Ecto neural progenitor cell (in vitro differentiated cells): ENCODE results near the gene TRMT10C.
"Not testable (repeated sequence)": the region's sequence is repeated elsewhere in the genome, so short reads cannot be mapped to it uniquely, and the experiment has no call there.

Experiments used
- DNase-seq: peaks from one replicate; pipeline ENCODE4 v3.0.0-alpha.2; 2018; ENCODE audit warnings: low spot score

Gene TRMT10C

DNA sequence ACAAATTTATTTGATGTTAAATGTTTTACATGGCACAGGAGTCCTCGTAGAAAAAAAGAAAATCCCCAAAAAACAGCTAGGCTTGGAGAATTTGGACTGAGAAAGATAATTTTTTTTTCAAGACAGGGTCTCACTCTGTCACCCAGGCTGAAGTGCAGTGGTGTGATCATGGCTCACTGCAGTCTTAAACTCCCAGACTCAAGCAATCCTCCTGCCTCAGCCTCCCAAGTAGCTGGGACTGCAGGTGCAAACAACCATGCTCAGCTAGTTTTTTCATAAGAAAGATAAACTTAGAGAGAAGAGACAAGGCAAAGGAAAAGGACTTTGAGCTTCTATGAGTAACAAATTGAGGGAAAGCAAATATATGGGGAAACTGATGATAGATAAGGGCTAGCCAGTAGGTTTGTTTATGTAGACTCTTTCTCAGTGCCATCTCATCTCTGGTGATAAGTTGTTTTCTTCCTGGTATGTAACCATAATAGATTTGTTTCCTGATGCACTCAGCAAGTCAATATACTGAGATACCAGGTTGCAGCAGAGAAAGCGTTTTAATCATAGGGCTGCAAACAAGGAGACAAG is 13.1 kb upstream of the TRMT10C start:
- DNase-seq, result no peak

DNA sequence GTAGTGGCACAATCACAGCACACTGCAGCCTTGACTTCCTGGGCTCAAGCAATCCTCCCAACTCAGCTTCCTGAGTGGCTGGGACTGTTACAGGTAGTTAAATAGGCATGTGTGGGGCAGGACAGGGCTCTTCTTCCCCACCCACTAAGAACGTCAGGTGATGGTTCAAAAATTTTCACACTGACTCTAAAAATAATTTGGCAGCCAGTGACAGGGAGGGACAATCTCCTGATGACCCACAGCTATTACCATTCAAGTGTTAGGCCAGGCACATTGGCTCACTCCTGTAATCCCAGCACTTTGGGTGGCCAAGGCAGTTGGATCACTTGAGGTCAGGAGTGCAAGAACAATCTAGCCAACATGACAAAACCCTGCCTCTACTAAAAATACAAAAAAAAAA is 12.2 kb upstream of the TRMT10C start:
- no peak for DNase-seq

DNA sequence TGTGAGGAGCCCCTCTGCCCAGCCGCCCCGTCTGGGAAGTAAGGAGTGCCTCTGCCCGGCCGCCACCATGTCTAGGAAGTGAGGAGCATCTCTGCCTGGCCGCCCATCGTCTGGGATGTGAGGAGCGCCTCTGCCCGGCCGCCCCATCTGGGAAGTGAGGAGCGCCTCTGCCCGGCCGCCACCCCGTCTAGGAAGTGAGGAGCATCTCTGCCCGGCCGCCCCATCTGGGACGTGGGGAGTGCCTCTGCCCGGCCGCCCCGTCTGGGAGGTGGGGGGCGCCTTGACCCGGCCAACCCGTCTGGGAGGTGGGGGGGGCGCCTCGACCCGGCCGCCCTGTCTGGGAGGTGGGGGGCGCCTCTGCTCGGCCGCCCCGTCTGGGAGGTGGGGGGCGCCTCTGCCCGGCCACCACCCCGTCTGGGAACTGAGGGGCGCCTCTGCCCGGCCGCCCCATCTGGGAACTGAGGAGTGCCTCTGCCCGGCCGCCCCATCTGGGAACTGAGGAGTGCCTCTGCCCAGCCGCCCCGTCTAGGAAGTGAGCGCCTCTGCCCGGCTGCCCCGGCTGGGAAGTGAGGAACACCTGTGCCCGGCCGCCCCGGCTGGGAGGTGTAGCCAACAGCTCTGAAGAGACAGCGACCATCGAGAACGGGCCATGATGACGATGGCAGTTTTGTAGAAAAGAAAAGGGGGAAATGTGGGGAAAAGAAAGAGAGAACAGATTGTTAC is 10.1 kb upstream of the TRMT10C start:
- not testable (repeated sequence) for DNase-seq

DNA sequence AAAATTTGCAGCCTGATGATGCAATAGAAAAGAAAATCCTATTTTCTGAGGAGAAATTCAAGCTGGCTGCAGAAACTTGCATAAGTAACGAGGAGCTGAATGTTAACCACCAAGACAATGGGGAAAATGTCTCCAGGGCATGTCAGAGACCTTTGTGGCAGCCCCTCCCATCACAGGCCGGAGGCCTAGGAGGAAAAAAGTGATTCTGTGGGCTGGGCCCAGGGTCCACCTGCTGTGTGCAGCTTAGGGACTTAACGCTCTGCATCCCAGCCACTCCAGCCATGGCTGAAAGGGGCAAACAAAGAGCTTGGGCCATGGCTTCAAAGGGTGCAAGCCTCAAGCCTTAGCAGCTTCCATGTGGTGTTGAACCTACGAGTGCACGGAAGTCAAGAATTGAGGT is 8.3 kb upstream of the TRMT10C start:
- DNase-seq, result not testable (repeated sequence)

DNA sequence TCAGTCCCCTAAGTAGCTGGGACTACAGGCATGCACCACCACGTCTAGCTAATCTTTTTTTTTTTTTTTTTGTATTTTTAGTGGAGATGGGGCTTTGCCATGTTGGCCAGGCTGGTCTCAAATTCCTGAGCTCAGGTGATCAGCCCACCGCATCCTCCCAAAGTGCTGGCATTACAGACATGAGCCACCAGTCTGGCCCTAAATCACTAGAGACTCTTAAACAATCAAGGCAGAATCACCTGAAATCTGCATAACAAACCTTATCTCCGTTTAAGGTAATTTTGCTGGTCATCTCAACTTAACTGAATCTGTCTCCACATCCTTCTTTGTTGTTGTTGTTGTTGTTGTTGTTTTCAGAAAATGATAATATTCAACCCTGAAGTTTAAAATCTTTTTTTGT is 5.6 kb upstream of the TRMT10C start:
- no peak for DNase-seq

DNA sequence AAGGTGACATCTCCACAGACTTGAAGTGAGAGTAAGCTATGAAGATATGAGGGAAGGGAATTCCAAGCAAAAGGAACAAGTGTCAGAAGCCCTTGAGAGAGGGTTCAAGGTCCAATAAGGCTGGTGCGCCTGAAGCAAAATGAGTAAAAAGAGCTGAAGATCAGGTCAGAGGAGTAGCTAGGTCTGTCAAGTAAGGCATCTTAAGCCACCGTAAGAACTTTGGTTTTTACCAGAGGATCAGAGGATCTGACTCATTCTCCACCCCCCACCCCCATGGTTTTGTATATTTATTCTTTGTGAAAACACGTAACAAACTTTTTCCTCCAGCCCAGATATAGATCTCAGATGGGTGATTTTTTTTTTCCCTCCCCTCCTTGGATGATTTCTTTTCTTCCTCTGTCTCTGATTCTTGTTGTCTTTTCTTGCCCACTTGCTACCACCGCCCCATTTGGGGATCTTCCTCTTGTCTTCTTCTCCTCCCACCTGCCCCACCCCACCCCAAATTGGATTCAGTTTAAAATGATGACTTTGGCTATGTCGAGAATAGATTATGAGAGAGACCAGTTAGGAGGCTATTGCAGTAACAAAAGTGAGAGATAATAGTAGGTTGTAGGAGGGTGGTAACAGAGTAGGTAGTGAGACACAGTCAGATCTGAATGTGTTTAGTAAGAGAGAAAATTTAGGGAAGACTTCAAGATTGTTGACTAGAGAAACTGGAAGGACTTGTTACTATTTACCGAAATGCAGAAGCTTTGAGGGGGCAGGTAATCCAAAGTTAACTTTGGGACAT is 6.1 kb downstream of the TRMT10C start:
- no peak for DNase-seq

DNA sequence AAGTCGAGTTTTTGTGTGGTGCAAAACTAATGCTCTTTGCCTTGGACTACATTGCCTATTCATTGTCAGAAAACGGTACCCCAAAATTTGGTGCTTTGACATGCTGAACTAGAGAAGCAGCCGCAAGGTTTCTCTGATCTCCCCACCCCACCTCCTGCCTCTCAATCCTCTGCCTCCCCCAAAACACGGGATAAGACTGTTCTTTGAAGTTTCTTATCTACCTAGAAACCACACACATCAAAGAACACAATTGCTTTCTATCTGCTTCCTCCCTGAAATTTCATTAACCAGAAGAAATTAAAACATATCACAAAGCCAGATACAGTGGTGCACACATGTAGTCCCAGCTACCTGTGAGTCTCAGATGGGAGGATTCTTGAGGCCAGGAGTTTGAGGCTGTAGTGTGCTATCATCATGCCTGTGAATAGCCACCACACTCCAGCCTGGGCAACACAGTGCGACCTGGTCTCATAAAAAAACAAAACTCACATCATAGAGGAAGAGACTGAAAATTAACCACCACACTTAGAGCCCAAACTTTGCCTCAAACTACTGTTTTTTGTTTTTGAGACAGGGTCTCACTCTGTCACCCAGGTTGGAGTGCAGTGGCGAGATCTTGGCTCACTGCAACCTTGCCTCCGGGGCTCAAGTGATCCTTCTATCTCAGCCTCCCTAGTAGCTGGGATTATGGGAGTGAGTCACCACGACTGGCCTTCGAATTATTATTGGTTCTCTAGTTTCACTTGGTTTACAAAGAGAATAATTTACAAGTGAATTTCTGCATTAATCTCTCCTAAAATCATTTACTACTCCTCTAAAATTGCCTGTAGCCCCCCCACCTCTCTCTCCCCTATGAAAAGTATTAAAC is 9.6 kb downstream of the TRMT10C start:
- DNase-seq, result no peak

DNA sequence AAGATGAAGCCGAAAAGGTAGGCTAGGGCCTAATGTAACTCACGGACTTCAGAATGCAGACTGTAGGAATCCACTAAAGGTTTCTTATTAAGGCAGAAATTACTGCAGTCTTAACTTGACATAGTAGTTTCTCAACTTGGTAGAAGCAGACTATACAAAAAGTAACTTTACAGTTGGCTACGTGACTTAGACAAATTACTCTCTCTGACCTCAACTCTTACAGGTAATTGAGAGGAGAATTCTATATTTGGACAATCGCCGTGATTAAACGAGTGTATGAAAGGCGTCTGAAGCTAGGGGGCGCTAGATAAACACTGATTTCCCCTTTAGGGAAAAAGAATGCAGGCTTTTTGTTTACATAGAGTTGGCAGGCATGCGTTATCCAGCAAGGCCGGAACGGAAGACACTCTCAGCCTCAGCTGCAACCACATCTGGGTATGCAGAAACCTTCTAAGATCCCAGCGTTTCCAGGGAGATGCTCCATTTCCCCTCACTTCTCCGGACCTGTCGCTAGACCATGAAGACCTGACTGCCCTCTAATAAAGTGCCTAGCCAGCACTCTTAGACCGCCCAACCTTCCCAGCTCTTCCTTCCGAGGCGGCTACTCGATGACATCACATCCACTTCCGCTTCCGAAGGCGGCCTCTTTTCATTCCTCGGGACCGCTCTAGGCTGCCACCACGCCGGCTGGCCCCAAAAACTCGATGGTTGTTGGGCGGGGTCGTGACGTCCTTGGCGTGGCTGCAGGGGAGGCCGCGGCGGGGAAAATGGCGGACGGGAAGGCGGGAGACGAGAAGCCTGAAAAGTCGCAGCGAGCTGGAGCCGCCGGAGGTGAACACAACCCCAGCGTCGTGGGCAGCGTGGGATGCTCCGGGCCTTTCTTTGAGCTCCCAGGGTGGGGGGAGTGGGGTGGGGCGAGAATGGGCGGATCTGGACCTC is 12.1 kb downstream of the TRMT10C start, which contains the start of gene PCNP:
TSS of gene PCNP (plus strand) at position 732 of the 939 bp plus-strand sequence. CDS start at position 768, 36 bp downstream.
- DNase-seq, result peak; percentile 98

DNA sequence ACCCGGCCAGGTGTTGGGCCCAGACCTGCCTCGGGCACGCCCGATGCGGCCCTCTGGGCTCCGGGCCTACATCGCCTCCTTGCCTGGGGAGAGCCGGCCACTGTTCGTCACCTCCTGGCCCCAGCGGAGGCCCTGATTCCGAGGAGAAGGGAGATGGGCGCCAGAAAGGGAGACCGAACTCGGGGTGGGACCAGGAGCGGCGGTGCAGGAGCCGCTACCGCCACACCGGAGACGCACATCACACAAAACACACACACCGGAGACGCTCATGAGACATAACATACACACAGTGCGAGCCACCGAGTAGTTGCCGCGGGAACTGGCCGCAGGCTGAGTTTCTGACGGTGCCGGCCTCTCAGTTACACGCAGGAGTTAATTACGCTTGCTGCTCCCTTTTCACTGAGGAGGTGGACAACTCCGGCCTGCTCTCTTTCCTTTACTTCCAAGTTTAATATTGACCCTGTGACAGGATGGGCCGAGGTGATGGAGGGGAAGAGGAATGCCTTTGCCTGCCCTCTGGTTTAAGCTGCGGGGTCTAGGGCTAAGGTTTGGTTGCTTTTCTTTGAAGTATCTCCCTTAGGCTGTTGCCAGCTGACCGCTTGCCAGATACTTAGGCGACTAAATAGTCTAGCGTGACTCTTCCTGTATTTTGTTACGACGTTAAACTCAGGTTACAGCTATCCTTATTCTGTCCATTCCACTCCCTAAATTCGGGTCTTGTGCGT is 12.9 kb downstream of the TRMT10C start:
- no peak for DNase-seq

DNA sequence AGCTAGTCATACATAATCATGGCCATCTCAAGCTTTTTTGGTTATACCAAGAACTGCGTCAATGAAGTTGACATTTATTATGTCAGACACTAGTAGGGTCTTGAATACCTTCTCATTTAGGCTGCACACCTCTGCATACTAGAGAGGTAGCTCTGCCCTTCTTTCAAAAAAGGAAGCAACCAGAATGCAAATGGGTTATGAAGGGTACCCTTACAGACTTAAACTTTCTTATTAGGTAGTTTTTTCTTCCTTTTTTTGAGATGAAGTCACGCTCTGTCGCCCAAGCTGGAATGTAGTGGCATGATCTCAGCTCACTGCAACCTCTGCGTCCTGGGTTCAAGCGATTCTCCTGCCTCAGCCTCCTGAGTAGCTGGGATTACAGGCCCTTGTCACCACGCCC is 15.6 kb downstream of the TRMT10C start:
- DNase-seq, result no peak

DNA sequence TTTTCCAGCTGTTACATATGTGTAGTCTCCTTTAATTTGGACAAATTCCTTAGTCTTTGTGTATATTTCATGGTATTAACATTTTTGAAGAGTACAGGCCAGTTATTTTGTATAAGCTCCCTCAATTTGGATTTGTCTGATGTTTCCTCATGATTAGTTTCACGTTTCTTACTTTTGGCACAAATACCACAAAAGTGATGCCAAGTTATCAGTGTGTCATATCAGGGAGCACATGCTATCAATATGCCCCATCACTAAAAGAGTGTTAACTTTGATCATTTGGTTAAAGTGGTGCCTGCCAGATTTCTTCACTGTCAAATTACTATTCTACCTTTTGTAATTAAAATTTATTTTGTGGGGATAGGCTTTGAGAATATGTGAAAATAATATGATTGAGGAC is 26.9 kb downstream of the TRMT10C start:
- DNase-seq, result no peak

DNA sequence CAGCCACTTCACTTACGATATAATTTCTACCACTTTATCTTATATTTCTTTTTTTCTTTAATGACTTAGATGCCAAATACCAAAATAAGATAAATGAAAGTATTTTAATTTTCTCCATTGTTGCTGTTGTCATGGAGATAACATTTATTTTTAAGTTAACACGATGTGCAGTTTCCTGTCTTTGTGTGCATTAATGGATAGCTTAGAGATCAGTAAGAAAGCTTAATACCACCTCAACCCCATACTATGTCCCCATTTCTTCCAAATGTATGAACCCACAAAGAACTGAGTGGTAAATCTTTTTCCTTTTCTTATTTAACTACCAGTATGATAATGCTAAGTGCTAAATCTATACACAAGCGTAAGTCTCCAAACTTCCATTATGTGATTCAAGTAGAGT is 29.4 kb downstream of the TRMT10C start:
- DNase-seq, result no peak

DNA sequence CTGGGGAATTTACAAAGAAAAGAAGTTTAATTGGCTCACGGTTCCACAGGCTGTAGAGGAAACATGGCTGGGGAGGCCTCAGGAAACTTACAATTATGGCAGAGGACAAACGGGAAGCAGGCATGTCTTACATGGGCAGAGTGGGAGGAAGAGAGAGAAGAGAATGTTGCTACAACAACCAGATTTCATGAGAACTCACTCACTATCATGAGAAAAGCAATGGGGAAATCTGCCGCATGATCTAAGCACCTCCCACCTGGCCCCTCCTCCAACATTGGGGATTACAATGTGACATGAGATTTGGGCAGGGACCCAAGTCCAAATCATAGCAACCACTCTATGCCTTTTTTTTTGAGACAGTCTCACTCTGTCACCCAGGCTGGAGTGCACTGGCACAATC is 41.1 kb downstream of the TRMT10C start:
- no peak for DNase-seq

DNA sequence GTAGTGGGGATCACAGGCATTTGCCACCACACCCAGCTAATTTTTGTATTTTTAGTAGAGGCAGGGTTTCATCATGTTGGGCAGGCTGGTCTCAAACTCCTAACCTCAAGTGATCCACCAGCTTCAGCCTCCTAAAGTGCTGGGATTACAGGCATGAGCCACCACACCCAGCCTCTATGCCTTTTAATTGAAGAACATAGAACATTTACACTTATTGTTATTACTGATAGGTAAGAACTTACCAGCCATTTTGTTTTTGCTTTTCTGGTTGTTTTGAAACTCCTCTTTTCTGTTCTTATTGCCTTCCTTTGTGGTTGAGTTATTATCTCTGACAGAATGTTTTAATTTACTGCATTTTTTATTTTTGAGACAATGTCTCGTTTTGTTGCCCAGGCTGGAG is 41.5 kb downstream of the TRMT10C start:
- DNase-seq, result no peak

DNA sequence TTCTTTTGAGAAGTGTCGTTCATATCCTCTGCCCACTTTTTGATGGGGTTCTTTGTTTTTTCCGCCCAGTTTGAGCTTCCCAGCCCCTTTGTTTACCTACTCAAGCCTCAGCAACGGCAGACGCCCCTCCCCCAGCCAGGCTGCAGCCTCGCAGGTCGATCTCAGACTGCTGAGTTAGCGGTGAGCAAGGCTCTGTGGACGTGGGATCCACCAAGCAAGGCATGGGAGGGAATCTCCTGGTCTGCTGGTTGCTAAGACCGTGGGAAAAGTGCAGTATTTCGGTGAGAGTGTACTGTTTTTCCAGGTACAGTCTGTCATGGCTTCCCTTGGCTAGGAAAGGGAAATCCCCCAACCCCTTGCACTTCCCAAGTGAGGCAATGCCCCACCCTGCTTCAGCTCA is 43.7 kb downstream of the TRMT10C start:
- DNase-seq, result not testable (repeated sequence)

DNA sequence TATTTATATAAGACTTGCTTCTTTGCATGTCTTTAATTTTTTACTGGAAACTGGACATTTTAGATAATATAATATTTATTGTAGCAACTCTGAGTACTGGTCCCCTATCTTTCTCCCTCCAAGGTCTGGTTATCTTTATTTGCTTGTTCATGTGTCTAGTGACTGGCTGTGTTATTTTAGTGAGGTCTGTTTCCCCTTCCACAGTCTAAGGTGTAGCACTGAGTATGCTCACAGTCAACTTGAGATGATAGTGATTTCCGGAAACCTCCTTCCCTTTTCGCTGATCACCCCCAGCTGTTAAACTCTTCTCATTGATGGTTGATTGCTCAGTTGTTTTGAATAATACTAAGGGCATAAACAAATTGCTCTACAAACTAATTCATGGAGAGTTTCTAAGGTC is 49.4 kb downstream of the TRMT10C start:
- DNase-seq, result no peak

DNA sequence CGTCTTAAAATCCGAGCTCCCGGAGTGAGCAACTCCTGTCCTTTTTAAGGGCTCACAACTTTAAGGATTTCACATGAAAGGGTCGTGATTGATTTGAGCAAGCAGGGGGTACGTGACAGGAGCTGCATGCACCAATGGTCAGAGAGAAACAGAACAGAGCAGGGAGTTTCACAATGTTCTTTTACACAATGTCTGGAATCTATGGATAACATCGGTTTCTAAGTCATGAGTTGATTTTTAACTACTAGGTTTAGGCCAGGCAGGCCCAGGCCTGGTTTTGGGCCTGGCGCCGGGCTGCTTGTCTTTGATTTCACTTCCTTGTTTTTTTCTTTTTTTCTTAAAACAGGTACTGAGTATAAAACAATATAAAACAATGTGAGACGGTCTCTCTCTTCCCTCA is 51.3 kb downstream of the TRMT10C start:
- not testable (repeated sequence) for DNase-seq

DNA sequence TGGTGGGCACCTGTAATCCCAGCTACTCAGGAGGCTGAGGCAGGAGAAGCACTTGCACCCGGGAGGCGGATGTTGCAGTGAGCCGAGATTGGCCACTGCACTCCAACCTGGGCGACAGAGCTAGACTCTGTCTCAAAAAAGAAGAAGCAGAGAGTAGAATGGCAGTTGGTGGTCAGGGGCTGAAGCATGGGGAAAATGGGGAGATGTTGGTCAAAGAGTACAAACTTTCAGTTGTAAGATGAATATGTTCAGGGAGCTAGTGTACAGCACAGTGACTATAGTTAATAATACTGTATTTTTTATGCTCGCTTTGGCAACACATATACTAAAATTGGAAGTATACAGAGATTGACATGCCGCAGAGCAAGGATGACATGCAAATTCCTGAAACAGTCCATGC is 53.9 kb downstream of the TRMT10C start:
- no peak for DNase-seq
